DLD1 (cell line): ENCODE measurements around the gene HTT.
"Not testable (repeated sequence)": the region's sequence is repeated elsewhere in the genome, so short reads cannot be mapped to it uniquely, and the experiment has no call there.

Experiments used
- in situ Hi-C: cut with HindIII; loops from 2 replicates; pipeline ENCODE4 v1.10.0; 2017; ENCODE audit warnings: low sequenced_read_pairs

The HTT gene

GRCh38 chr4:3116955-3117354 is 42.5 kb downstream of the HTT start:
- in situ Hi-C loops, result no loop called here

GRCh38 chr4:3118312-3118711 is 43.8 kb downstream of the HTT start:
- in situ Hi-C loops, result no loop called here

GRCh38 chr4:3119464-3119863 is 45.0 kb downstream of the HTT start:
- in situ Hi-C loops, result no loop called here

GRCh38 chr4:3121110-3121509 is 46.6 kb downstream of the HTT start:
- in situ Hi-C loops, result no loop called here

- in situ Hi-C loops, result no loop called here
Observed at GRCh38 chr4:3121596-3121995, 47.1 kb downstream of the HTT start.

GRCh38 chr4:3122081-3122563 is 47.6 kb downstream of the HTT start:
- in situ Hi-C loops, result no loop called here

- in situ Hi-C loops, result no loop called here
Observed at GRCh38 chr4:3123181-3123671, 48.7 kb downstream of the HTT start.

- in situ Hi-C loops, result no loop called here
Observed at GRCh38 chr4:3124070-3124767, 49.7 kb downstream of the HTT start.

GRCh38 chr4:3127112-3127511 is 52.6 kb downstream of the HTT start:
- in situ Hi-C loops, result loop anchor here (25.0 kb wide), 1 partner anchor 310 kb away; the partner anchor contains the start of gene HGFAC

GRCh38 chr4:3128058-3128457 is 53.6 kb downstream of the HTT start:
- in situ Hi-C loops, result loop anchor here (25.0 kb wide), 1 partner anchor 309 kb away; the partner anchor contains the start of gene HGFAC

- in situ Hi-C loops, result loop anchor here (25.0 kb wide), 1 partner anchor 308 kb away; the partner anchor contains the start of gene HGFAC
Observed at GRCh38 chr4:3128976-3129375, 54.5 kb downstream of the HTT start.

GRCh38 chr4:3130201-3130600 is 55.7 kb downstream of the HTT start:
- in situ Hi-C loops, result loop anchor here (25.0 kb wide), 1 partner anchor 307 kb away; the partner anchor contains the start of gene HGFAC

- in situ Hi-C loops, result loop anchor here (25.0 kb wide), 1 partner anchor 306 kb away; the partner anchor contains the start of gene HGFAC
Observed at GRCh38 chr4:3130826-3131225, 56.3 kb downstream of the HTT start.

- in situ Hi-C loops, result loop anchor here (25.0 kb wide), 1 partner anchor 303 kb away; the partner anchor contains the start of gene HGFAC
Observed at GRCh38 chr4:3134201-3134600, 59.7 kb downstream of the HTT start.

- in situ Hi-C loops, result loop anchor here (25.0 kb wide), 1 partner anchor 302 kb away; the partner anchor contains the start of gene HGFAC
Observed at GRCh38 chr4:3135155-3136011, 60.9 kb downstream of the HTT start.

- in situ Hi-C loops, result loop anchor here (25.0 kb wide), 1 partner anchor 301 kb away; the partner anchor contains the start of gene HGFAC
Observed at GRCh38 chr4:3136454-3136853, 62.0 kb downstream of the HTT start.

- in situ Hi-C loops, result loop anchor here (25.0 kb wide), 1 partner anchor 299 kb away; the partner anchor contains the start of gene HGFAC
Observed at GRCh38 chr4:3137908-3138307, 63.4 kb downstream of the HTT start.

- in situ Hi-C loops, result loop anchor here (25.0 kb wide), 1 partner anchor 292 kb away; the partner anchor contains the start of gene HGFAC
Observed at GRCh38 chr4:3145234-3145924, 70.9 kb downstream of the HTT start.

- in situ Hi-C loops, result loop anchor here (25.0 kb wide), 1 partner anchor 288 kb away; the partner anchor contains the start of gene HGFAC
Observed at GRCh38 chr4:3148926-3149325, 74.4 kb downstream of the HTT start.

GRCh38 chr4:3151238-3151637 is 76.8 kb downstream of the HTT start:
- in situ Hi-C loops, result not testable (repeated sequence)
